Effector CD4-positive, alpha-beta T cell (primary cell): ENCODE data around the gene INPP5D.
"Not testable (repeated sequence)": the region's sequence is repeated elsewhere in the genome, so short reads cannot be mapped to it uniquely, and the experiment has no call there.

Experiments used
- DNase-seq: peaks from one replicate; pipeline ENCODE4 v3.0.0-alpha.2; 2020

INPP5D gene

DNA sequence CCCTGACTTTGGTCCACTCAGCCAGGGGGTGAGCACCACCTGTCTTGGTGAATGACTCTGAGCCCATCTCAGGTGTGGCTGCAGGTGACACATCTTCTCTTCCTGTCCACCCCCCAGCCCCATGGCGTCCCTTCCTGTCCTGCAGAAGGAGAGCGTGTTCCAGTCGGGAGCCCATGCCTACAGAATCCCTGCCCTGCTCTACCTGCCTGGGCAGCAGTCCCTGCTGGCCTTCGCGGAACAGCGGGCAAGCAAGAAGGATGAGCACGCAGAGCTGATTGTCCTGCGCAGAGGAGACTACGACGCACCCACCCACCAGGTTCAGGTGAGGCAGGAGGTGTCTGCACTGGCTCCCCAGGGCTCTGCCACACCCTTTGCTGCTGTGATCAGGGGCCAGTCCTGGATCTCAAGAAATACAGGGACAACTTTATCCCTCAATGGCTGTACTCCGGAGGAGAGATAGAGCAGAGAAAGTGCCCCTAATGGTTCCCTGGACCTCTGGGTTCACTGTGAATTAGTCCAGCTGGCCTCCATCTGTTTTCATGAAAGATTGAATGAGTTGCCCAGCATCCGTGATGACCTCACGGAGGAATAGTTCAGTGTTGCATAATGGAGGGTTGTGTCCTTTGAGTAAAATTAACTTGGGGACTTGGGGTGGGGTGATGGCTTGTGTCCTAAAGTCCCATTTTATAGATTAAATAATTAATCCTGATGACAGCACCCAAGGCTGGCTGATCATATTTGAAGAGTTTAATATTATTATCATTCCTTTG, 27.4 kb upstream of the INPP5D start, which contains the start of gene NEU2:
NEU2 (plus strand) TSS at position 122 of the 770 bp plus-strand sequence; CDS start at position 122, 0 bp downstream.
- DNase-seq, result no peak

DNA sequence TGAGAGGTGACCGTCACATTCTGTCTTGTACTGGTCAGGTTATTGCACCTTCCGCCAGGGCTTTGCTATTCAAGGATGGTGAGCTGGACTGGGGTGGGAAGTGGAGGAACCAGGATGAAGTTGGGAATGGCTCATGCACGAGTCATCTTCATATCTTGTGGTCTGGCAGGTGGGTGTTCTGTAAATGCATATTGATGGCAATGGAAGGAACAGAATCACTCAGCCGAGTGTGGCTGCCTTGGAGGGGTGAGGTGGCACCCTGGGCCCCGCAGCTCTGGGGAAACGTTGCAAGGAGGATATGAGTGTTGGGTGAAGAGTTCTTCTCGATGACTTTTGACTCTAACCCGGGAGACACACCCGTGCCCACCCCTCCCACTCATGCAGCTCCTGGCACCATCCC, 26.5 kb upstream of the INPP5D start:
- DNase-seq, result no peak

DNA sequence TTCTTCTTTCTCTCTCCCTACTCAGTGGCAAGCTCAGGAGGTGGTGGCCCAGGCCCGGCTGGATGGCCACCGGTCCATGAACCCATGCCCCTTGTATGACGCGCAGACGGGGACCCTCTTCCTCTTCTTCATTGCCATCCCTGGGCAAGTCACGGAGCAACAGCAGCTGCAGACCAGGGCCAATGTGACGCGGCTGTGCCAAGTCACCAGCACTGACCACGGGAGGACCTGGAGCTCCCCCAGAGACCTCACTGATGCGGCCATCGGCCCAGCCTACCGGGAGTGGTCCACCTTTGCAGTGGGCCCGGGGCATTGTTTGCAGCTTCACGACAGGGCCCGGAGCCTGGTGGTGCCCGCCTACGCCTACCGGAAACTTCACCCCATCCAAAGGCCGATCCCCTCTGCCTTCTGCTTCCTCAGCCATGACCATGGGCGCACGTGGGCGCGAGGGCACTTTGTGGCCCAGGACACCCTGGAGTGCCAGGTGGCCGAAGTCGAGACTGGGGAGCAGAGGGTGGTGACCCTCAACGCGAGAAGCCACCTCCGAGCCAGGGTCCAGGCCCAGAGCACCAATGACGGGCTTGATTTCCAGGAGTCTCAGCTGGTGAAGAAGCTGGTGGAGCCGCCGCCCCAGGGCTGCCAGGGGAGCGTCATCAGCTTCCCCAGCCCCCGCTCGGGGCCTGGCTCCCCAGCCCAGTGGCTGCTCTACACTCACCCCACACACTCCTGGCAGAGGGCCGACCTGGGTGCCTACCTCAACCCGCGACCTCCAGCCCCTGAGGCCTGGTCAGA, 25.9 kb upstream of the INPP5D start:
- no peak for DNase-seq

DNA sequence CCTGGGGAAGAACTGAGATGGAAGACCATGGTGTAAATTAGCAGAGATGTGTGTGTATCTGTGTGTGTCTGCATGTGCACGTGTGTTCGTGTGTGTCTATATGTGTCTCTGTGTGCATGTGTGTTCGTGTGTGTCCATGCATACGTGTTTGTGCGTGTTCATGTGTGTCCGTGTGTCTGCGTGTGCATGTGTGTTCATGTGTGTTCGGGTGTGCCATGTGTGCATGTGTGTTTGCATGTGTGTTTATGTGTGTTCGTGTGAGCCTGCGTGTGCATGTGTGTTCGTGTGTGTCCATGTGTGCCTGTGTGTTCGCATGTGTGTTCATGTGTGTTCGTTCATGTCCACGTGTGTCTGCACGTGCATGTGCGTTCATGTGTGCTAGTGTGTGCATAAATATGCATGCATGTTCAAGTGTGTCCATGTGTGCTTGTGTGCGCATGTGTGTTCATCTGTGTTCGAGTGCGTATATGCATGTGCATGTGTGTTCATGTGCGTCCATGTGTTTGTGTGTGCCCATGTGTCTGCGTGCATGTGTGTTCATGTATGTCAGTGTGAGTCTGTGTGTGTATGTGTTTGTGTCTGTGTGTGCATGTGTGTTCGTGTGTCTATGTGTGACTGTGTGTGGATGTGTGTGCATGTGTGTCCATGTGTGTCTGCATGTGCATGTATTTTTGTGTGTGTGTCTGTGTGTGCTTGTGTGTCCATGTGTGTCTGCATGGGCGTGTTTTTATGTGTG, 24.5 kb upstream of the INPP5D start:
- no peak for DNase-seq

DNA sequence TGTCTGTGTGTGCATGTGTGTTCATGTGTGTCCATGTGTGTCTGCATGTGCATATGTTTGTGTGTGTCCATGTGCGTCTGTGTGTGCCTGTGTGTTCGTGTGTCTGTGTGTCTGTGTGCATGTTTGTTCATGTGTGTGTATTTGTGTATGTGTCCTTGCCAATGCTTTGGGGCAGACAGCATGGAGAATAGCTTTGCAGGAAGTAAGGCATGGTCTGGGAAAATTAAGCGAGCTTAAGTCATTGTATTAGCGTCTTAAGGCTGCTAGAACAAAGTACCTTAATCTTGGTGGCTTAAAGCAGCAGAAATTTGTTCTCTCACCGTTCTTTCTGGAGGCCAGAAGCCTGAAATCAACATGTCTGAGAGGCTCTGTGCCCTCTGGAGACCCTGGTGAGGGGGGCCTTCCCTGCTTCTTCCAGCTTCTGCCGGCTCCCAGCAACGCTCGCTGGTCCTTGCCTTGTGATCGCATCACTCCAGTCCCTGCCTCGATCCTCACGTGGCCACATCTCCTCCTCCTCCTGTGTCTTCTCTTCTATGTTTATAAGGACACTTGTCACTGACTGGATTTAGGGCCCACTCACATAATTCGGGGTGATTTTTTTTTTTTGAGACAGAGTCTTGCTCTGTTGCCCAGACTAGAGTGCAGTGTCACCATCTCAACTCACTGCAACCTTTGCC, 23.8 kb upstream of the INPP5D start:
- DNase-seq, result no peak

DNA sequence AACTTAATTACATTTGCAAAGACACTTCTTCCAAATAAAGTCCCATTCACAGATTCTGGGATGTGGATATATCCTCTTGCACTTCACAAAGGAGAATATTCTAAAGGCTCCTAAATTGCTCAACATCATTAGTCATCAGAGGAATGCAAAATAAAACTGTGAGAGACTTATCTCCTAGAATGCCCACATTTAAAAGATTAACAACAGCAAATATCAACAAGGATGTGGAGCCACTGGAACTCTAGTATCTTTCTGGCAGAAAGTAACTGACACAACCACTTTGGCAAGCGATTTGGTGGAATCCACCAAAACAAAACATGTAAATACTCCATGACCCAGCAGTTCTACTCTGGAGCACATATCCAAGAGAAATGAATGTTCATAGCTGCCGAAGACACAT, 23.1 kb upstream of the INPP5D start:
- no peak for DNase-seq

DNA sequence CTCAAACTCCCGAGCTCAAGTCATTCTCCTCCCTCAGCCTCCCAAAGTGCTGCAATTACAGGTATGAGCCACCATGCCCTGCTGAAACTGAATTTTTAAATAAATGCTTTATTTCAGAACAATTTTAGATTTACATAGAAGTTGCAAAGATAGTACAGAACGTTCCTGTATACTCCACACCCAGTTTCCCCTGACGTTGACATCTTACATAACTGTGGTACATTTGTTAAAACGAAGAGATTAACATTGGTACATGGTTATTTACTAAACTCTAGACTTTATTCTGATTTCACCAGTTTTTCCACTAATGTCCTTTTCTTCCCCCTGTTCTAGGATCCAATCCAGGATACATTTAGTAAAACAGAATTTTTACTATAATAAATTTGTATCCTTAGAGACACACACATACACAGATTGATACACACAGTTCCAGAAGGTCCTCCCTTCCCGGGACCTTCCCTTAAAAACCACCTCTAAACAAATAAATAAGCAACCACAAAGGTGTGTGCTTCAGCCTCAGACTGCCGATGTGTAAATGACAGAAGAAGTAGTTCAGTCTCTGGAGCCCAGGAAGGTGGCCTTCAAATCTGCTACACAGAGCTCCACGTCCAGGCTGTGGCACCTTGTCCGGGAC, 20.8 kb upstream of the INPP5D start:
- no peak for DNase-seq

DNA sequence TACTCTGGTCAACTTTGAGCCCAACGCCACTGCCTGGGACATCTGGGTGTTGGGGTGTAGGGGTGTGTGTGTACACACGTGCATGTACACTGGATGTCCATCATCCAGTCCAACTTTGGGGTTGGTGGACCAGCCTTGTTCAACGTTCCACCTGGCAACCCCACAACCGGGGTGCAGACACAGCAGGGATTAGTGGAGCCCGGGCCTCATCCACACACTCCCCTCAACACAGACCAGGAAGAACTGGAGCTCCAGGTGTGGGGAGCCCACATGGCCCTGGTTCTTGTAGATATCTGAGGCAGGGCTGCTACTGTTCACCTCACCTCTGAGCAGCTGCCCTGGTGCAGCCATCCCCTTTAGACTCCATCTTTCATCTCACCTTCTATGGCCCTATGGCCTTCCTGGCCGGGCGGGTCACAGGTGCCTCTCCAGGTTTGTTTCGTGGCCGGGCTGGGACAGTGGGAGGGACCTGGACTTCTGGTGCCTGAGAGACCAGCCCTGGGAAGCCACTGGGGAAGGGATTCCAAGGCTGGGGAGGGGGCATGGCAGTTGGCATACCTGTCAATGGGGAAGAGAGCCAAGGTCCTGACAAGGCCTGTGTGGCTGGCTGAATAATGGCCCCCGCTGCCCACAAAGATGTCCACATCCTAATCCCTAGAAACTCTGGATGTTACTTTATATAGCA, 20.2 kb upstream of the INPP5D start:
- DNase-seq, result no peak

DNA sequence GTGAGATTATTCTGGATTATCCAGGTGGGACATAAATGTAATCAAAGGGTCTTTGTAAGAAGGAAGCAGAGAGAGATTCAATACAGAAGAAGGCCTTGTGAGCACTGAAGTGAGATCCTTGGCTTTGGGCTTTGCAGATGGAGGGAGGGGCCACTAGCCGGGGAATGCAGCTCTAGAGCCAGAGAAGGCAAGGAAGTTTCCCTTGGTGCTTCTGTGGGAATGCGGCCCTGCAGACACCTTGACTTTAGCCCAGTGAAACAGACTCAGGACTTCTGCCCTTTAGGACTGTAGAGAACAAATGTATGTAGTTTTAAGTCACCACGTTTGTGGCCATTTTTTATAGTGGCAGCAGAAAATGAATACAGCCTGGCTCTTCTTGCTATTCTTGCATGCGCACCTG, 19.6 kb upstream of the INPP5D start:
- no peak for DNase-seq

DNA sequence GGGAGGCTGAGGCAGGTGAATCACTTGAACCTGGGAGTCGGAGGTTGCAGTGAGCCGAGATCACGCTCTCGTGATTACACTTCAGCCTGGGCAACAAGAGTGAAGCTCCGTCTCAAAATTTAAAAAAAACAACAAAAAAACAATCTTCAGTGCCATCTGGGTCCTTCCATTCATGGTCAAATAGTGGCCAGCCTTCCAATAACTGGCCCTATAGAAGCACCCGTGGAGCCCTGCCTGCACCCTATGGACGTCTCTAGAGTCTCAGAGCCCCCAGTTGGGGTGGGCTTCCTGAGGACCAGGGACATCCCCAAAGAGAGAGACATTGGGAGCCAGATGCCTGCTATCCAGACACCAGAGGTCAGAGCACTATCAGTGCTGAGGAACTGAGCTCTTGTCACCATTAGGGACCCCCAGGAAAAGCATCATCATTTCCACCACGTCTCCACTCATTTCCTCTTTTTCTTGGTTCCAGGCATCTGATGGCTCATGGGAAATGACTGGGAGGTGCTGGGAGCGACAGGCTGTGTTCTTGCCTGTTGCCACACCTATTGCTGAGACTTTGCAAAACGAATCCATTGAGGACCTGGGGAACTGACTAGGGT, 18.3 kb upstream of the INPP5D start:
- no peak for DNase-seq

DNA sequence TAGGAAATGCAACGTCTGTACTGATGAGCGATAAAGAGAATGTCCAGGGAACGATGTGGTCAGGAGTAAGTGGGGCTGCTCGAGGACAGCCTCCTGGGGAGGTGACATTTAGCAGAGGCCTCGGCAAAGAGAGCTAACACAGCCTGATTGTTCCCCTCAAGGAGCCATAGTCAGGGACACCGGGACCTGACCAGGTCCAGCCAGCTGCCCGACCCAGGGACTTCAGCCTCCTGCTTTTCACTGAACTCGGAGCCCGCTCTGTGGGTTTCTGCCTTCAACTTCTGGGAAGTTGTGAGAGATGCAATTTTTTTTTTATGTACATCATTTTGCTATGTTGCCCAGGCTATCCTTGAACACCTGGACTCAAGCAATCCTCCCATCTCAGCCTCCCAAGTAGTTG, 17.6 kb upstream of the INPP5D start:
- DNase-seq, result no peak

DNA sequence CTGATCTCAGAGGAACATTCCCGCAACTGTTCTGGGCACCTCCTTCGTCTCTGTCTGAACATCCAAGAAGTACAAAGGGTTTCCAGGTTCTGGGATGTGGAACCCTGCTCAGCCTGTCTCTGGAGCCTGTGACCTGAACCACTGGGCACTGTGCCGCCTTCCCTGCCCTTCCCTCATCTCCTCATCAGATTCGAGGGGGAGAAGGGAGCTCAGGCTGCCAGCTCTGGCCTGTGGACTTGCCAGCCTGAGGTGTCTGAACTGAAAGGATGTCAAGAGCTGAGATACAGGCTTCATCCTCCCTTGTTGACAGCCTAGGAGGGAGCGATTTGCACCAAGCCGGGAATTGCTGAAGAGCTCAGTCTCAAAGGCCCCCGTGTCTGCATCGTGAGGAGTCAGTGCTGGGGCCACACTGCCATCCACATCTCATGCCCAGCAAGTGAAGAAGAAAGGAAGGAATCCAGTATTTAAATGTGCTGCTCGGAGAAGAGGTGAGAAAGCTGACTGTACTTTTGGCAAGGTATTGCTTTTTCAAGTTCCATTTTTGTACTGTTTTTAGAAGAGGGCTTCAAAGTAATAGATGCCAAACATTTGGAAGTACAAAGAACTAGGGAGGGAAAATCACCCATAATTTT, 15.1 kb upstream of the INPP5D start:
- no peak for DNase-seq

DNA sequence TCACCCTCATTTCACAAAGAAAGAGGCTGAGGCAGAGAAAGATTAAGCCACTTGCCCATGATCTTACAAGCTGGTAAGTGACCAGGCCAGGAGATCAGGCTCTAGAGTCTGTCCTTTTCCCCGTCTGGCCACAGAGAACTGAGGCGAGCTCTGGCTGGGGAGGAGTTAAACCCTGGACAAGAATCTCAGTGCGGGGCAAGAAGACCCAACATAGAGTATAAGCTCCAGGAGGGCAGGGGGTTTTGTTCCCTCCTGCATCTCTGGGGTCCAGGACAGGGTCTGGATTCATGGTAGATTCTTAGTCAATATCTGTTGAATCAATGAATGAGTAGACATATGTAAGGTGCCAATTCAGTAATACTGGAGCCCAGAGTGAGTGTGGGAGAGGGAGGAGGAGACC, 12.9 kb upstream of the INPP5D start:
- DNase-seq, result no peak

DNA sequence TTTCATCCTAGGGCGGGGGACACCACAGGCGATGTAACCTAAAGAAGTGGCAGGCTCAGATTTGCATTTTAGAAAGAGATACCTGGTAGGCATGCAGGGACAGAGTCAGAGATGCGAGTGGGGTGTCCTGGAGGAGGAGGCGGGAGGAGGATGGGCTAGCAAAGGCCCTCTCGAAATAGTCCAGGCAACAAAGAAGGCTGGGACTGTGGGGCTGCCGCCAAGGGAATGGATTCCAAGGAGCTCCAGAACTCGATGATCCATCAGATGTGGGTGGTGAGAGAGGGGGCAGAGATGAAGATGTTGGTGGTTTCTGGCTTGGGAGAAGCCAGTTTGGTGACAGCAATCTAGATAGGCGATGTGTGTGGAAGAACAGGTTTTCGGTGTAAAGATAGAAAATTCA, 12.5 kb upstream of the INPP5D start:
- no peak for DNase-seq

DNA sequence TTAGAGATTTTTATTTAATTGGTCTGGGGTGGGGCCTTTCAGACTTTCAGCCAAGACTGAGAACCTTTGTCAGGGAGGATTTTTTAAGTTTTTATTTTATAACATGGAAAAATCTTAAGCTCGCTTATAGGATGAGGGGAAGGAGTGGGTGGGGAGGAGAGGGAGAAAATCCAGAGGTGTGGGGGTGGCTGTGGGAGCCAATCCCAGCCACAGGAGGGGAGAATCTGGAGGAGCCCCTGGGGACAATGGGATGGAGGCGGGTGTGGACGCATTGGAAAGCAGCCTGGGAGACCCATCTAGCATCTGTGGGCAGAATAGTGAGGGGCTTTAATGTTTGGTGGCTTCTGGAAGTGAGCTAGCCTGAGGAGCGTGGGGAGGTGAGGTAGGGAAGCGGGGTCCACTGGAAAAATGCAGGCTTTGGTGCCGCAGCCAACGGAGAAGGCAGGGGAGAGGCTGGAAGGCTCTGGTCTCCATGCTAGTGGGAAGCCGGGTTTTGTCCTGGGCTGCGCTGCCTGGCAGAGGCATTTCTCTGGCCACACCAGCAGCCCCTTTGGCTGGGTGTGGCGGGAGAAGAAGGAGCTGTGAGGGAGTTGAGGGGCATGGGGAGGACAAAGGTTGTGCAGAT, 11.5 kb upstream of the INPP5D start:
- DNase-seq, result no peak

DNA sequence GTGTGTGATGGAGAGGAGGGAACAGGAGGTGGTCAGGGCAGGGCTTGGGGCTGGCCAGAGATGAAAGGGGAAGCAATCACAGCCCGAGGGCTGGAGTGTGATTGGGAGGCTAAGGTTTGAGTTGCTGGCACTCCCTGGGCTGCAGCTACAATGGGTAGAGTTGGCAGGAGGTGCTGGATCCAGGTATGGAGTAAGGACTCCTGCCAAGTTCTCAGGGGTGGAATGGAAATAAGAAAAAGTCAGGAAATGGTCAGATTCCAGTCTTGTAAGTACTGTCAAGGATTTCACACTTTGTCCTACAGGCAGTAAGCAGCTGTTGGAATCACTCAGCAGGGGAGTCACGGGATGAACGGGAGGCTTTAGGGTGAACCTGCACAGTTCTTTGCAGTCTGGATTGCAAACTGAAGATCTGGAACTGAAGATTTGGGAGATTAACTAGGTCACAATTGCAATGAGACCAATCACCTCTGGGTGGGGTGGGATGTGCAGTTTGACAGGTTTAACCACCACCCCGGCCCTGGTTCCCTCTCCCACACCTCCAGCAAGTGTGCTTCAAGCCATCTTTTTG, 10.9 kb upstream of the INPP5D start:
- DNase-seq, result no peak

DNA sequence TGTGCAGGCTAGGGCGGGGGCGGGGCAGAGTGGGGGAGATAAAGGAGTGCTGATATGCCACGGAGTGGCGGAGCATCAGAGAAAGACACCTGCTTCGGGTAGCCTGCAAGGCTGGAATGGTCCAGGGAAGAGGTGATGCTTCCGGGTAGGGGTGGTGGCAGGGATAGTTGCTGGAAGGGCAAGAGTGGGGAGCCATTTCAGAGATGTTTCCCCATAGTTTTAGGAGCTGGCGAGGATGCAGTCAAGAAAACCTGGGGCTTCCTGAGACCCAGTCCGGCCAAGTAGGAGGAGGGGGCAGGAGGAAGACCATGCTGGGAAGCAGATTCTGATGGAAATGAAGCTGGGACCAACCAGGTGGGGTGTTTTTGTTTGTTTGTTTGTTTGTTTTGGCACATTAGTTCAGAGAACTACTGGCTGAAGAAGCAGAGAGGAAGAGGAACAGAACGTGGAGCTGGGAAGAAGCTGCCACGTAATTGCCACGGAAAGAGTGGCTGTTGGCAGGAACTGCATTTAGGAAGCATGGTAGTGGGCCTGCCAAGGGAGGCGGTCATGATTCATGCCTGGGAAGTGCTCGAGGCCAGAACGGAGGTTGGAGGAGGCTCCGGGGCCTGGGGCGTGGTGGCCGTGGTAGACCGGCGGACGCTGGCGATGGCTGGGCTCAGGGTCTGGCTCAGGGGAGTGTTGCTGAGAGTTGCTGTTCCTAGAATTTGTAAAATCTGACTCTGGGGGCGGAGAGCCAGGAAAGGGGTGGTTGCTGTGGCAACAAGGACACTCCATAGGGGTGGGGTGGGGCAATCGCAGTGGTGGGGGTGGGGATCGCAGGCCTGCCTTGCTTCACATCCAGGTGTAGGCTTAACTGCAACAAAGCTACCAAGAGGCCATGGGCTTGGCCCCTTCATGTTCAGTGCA, 8.6 kb upstream of the INPP5D start:
- DNase-seq, result no peak

DNA sequence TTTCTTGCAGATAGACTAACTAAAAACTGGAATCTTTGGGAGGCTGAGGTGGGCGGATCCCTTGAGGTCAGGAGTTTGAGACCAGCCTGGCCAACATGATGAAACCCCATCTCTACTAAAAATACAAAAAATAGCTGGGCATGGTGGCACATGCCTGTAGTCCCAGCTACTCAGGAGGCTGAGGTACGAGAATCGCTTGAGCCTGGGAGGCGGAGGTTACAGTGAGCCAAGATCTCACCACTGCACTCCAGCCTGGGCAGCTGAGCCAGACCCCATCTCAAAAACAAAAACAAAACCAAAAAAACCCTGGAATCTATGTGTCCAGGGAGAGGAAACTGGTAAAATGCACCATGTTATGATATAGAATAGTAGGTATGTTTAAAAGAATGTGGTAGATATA, 7.6 kb upstream of the INPP5D start:
- not testable (repeated sequence) for DNase-seq
